Cardiac septum (tissue), 1 donor: ENCODE measurements around the gene BEND7. TPM values are rescaled to one million over a fixed set of nuclear protein-coding genes. Genes with fewer than 3 reads are reported as not detected.
"Not testable (repeated sequence)": the region's sequence is repeated elsewhere in the genome, so short reads cannot be mapped to it uniquely, and the experiment has no call there.

Source experiments
- DNase-seq: peaks from one replicate; pipeline ENCODE4 v3.0.0-alpha.2; 2020; ENCODE audit warnings: low spot score
- intact Hi-C: fragments of 100-400 bp; cut with DNase I; formaldehyde crosslinking; loops from one replicate; pipeline ENCODE4 v1.14.0; 2022
- long read RNA-seq: library from polyadenylated mRNA; unstranded; transcript quantifications from one replicate; pipeline ENCODE4 v2.0.0, GENCODE V29; 2021
- total RNA-seq: library from RNA; stranded (reverse); fragmentation: NEBNext Ultra II Directional; extraction: Animal tissue kit (Norgen Biotek cat#: 25700); gene quantifications from one replicate; pipeline ENCODE4 v1.2.1, GENCODE V29; 2021
- donor health status: DM: no; HTN: no; CAD: no.

BEND7 gene
- 14.0 TPM for total RNA-seq
- long read RNA-seq, partial matches to known transcripts = 7 of 14 reads
- long read RNA-seq, other reads (novel, unspliced or antisense) = 7 of 14 reads

- intact Hi-C loops = loop anchor here (10.0 kb wide), 2 partner anchors 184 to 364 kb away; partner anchors contain the start of genes MCM10 and SEPHS1
- no peak for DNase-seq
Observed at GRCh38 chr10:13528875-13529713, at the start of gene BEND7. TSS of gene BEND7 (minus strand) at chr10:13529014. CDS start at chr10:13528533, 481 bp downstream.

GRCh38 chr10:13573960-13574359, 45.1 kb upstream of the BEND7 start:
- intact Hi-C loops = no loop called here

GRCh38 chr10:13571541-13571940, 42.7 kb upstream of the BEND7 start:
- DNase-seq = no peak
- intact Hi-C loops = no loop called here

More at GRCh38 chr10:13573960-13574359, 45.1 kb upstream of the BEND7 start:
- DNase-seq = no peak

GRCh38 chr10:13567030-13567429, 38.2 kb upstream of the BEND7 start:
- DNase-seq = no peak
- intact Hi-C loops = no loop called here

GRCh38 chr10:13564576-13564975, 35.8 kb upstream of the BEND7 start:
- no peak for DNase-seq
- intact Hi-C loops = no loop called here

GRCh38 chr10:13563481-13564445, 34.9 kb upstream of the BEND7 start:
- DNase-seq = no peak
- intact Hi-C loops = no loop called here

- intact Hi-C loops = no loop called here
- DNase-seq = no peak
Observed at GRCh38 chr10:13560597-13560996, 31.8 kb upstream of the BEND7 start.

- DNase-seq = no peak
- intact Hi-C loops = no loop called here
Observed at GRCh38 chr10:13559124-13559700, 30.4 kb upstream of the BEND7 start.

- intact Hi-C loops = no loop called here
- no peak for DNase-seq
Observed at GRCh38 chr10:13555884-13556510, 27.2 kb upstream of the BEND7 start.

- intact Hi-C loops = no loop called here
- no peak for DNase-seq
Observed at GRCh38 chr10:13550802-13551201, 22.0 kb upstream of the BEND7 start.

GRCh38 chr10:13542533-13542932, 13.7 kb upstream of the BEND7 start:
- intact Hi-C loops = no loop called here
- DNase-seq = no peak

GRCh38 chr10:13537985-13538384, 9.2 kb upstream of the BEND7 start:
- DNase-seq, intact Hi-C loops: not testable (repeated sequence)

- intact Hi-C loops = no loop called here
- no peak for DNase-seq
Observed at GRCh38 chr10:13536674-13537366, 8.0 kb upstream of the BEND7 start.

- intact Hi-C loops = no loop called here
- no peak for DNase-seq
Observed at GRCh38 chr10:13535346-13535745, 6.5 kb upstream of the BEND7 start.

- no peak for DNase-seq
- intact Hi-C loops = loop anchor here (10.0 kb wide), 2 partner anchors 185 to 365 kb away; partner anchors contain the start of genes MCM10 and SEPHS1
Observed at GRCh38 chr10:13529714-13529973, 830 bp upstream of the BEND7 start.

- no peak for DNase-seq
Observed at GRCh38 chr10:13528123-13528874, 515 bp downstream of the BEND7 start.

GRCh38 chr10:13527864-13528122, 1.0 kb downstream of the BEND7 start:
- intact Hi-C loops = loop anchor here (10.0 kb wide), 2 partner anchors 183 to 363 kb away; partner anchors contain the start of genes MCM10 and SEPHS1
- DNase-seq = no peak

More at GRCh38 chr10:13528123-13528874, 515 bp downstream of the BEND7 start:
- intact Hi-C loops = loop anchor here (10.0 kb wide), 2 partner anchors 183 to 363 kb away; partner anchors contain the start of genes MCM10 and SEPHS1
